Measurements from ENCODE around the gene SURF2.

DNA sequence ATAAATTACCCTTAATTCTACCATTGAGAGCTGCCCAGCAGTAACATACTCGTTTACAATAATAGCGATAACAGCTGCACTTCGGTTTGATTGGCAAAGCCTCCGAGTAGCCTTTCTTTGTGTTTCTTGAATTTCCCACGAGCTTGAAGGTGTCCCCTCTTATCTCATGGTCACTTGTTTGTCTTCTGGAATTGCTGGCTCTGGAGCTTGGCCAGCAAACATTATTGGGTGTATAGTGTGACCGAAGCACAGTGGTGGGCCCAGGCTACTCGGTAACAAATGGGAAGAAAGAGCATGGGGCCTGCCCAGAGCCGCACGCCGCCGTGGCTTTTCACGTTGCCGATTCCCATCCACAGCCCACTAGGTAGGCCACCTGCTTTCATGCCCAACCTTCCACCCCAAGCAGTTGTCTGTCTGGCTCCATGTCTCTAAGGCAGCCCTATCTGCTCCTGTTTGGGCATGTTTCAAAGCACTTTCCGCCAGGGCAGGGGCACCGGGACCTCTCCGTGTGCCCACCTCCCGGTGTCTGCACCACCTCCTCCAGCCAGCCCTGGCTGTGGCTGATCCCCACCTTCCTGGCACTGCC, 28.5 kb downstream of the SURF2 start:
- TF ChIP-seq, protein P1, sequence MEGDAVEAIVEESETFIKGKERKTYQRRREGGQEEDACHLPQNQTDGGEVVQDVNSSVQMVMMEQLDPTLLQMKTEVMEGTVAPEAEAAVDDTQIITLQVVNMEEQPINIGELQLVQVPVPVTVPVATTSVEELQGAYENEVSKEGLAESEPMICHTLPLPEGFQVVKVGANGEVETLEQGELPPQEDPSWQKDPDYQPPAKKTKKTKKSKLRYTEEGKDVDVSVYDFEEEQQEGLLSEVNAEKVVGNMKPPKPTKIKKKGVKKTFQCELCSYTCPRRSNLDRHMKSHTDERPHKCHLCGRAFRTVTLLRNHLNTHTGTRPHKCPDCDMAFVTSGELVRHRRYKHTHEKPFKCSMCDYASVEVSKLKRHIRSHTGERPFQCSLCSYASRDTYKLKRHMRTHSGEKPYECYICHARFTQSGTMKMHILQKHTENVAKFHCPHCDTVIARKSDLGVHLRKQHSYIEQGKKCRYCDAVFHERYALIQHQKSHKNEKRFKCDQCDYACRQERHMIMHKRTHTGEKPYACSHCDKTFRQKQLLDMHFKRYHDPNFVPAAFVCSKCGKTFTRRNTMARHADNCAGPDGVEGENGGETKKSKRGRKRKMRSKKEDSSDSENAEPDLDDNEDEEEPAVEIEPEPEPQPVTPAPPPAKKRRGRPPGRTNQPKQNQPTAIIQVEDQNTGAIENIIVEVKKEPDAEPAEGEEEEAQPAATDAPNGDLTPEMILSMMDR (IDR thresholded peaks at IDR 0.05), result no peak
- no peak for TF ChIP-seq EP300 (IDR thresholded peaks at IDR 0.05; ENCODE audit: borderline replicate concordance in 1 of 2, low read depth in 1 of 2, low read length in 1 of 2)
